ENCODE measurements around the gene ZSCAN20. TPM values are rescaled to one million over a fixed set of nuclear protein-coding genes. Genes with fewer than 3 reads are reported as not detected.

The ZSCAN20 gene
- total RNA-seq, result 1 to 10 TPM; 4.8 to 5.3 TPM

DNA sequence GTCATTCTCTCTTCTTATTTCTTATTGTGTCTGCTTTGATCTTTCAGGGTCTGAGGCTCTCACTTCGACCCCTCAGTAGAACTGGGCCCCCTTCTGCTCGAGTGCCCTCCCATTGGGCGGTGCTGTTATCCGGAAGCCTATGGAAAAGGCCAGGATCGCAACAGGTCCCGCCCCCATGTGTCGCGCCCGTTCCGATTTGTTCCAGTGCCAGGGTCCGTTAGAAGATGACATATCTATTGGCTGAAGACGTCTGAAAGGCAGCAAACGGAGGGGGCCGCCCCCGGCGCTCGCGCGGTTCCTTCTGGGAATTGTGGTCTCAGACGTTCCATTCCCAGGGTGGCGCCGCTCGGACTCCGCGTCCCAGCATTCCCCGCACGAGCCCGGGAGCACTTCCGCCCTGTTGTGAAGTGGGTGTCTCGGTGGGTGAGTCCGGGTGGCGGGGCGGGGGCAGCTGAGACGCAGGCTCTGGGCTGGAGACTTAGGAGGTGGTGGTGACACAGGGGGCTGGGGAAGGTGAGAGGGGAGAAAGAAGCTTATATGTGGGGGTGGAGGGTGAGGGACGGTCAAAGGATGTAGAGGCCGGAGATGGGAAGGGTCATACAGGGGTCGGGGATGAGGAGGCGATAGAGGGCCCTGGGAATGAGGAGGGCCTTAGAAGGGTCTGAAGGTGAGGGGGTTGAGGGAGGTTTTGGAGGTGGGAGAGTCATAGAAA, at the start of gene ZSCAN20:
Gene ZSCAN20 (plus strand): TSS at position 377 of the 712 bp plus-strand sequence. CDS start 6,644 bp downstream, outside the sequence.
- Mint-ChIP-seq H3K9me3 (no peaks in the 10 kb centered on the region), H3K27ac (peak within 1 kb of the TSS; percentile 75 to 88), H3K36me3 (no peaks in the 10 kb centered on the region)
- peak; percentile 84 to 87 for DNase-seq (ENCODE audit: low spot score in 2 of 2)
- peak; percentile 95 to 96 for ATAC-seq

DNA sequence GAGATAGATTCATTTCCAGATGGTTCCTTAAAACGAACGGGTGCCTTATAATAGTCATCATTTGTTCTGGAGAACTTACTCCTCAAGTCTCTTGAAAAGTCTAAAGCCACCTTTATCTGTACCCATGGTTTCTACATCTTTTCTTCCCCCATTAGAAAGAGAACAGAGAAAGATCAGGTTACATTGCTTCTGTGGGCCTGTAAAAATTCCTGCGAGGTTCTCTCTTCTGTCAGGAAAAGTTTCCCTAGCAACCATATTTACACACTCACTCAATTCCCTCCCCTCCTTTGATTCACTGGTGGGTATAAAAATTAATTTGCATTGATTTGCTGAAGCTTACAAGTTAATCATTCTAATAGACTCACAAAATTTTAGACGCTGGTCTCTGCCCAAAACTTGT, 48.2 kb upstream of the ZSCAN20 start:
- H3K36me3 Mint-ChIP-seq, result no peaks in the 10 kb centered on the region
- H3K27ac Mint-ChIP-seq, result no peak overlapping the region
- no peaks in the 10 kb centered on the region for H3K9me3 Mint-ChIP-seq
- DNase-seq (ENCODE audit: low spot score in 2 of 2) (no peak), ATAC-seq (no peak)

DNA sequence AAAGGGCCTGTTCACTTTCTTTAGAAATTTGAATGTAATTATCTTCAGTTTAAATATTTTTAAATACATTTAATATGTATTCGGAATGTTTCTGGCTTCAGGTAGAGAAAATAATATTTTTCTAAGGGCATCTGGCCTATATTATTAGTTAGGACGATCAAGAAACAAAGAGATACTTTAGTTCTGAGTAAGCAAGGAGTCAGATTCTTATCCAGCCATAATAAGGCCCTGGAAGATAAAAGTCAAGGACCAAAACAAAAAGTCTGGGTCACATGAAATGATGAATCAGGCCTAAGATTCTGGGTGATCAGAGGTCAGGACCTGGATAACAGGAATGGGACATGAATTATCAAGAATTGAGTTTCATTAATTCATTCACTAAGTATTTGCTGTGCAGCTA, 47.8 kb upstream of the ZSCAN20 start:
- no peak for ATAC-seq
- Mint-ChIP-seq H3K9me3 (no peaks in the 10 kb centered on the region), H3K27ac (no peak overlapping the region), H3K36me3 (no peaks in the 10 kb centered on the region)
- no peak for DNase-seq (ENCODE audit: low spot score in 2 of 2)

DNA sequence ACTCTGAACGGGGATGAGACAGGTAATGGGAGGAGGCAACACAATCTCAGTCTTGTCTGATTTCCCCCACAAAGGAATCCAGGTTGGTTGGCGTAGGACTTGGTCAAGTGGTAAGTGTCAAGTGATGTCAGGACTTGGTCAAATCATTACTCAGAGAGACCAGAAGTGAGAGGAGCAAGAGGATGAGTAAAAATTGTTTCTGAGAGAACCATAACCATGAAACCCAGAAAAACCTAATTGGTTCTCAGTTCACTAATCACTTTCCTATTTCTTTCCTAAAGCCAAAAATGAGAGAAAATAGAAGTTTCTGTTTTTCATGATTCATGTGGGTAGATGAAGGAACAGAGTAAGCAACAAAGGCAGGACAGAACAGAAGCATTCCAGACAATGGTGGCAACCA, 46.5 kb upstream of the ZSCAN20 start:
- Mint-ChIP-seq H3K9me3 (no peaks in the 10 kb centered on the region), H3K27ac (no peak overlapping the region), H3K36me3 (no peaks in the 10 kb centered on the region)
- peak; percentile 58 to 68 for ATAC-seq
- no peak for DNase-seq (ENCODE audit: low spot score in 2 of 2)

DNA sequence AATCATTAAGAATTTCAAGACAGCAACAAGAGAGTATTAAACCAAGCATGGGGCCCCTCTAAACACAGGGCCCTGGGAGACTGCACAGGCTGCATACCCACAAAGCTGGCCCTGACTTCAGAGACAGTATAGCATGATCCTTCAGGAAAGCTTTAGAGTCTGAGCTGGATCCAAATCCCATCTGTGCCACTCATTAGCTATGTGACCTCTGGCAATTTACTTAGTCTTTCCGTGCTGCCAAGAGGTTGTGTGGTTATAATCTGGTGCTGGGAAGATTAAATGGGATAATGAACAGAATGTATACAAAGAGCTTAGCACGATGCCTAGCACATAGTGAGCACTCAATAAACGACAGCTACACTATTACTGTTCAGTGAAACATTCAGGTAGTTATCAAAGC, 45.5 kb upstream of the ZSCAN20 start:
- DNase-seq (ENCODE audit: low spot score in 2 of 2), result no peak
- no peak for ATAC-seq
- Mint-ChIP-seq H3K27ac (no peak overlapping the region), H3K36me3 (no peaks in the 10 kb centered on the region), H3K9me3 (no peaks in the 10 kb centered on the region)

DNA sequence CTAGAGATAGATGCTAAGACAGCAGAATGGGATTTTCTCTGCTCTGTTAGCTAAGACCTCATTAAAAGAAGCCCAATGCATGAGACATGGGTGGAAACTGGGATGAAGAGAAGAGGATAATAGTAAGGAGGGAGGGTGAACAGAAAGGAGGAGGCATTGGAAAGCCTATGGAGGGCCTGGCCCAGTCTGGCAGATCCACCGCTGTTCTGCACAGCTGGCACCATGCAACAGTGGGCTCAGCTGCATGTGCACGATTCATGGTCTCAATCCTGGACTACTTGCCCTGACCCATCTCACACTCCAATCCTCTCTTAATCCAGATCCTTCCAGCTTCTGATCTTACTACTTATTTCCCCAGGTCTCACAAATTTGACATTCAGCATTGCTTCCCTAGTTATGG, 43.8 kb upstream of the ZSCAN20 start:
- ATAC-seq (no peak), DNase-seq (ENCODE audit: low spot score in 2 of 2) (no peak)
- H3K36me3 Mint-ChIP-seq, result no peaks in the 10 kb centered on the region
- no peaks in the 10 kb centered on the region for H3K9me3 Mint-ChIP-seq
- no peak overlapping the region for H3K27ac Mint-ChIP-seq

DNA sequence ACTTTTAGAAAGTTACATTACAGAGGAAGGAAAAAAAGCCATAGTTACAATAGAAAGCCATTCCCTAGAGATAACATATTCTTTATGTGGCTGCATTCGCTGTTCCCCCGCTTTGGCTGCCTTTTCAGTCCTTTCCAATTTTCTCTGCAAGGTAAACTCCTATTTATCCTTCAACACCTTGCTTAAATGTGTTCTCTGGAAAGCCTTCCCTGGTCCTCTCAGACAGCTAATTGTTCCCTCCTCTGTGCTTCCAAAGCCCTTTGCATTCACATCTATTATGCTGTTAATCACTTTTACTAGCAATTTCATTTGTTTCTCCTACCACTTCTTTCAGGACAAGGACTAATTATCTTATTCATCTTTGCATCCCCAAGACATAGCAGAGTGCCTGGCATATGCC, 43.1 kb upstream of the ZSCAN20 start:
- H3K27ac Mint-ChIP-seq, result no peak overlapping the region
- no peaks in the 10 kb centered on the region for H3K9me3 Mint-ChIP-seq

DNA sequence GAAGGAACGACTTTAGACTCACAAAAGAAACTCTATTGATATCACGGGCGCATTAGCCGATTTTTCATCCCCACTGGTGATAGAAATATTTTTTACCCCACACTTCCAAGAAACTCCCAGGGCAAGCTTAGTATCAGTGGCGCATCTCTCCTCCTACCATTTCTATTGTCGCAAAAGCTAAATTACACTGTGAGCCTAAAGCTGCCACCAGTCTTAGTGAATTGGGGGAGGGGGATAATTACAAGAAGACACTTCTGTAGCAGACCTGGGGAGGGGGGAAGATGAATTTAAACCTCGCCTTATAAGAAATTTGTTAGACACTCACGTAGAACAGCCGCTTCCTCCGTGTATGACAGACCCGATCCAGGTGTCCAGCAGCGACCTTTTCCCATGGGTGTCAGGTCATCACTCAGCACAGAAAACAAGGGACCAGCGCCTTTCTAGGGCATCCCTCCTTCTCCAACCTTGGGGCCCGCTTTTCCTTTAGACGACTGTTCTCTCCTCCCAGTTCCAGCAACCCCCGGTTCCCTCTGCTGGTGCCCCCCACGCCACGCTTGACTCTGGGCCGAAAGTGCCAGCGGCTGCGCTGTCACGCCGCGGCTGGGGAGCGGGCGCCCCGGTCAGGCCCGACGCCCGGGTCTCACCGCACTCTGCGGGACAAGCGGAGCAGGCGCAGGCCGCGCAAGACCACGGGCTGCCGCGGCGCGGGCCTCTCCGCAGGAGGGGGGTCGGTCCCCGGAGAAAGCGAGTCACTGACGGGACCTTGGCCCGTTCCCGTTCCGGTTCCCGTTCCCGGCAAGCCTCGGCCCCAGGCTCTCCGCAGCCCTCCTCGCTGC, 42.4 kb upstream of the ZSCAN20 start:
- ATAC-seq, result peak in 1 of 2 donors; percentile 13
- no peaks in the 10 kb centered on the region for H3K9me3 Mint-ChIP-seq

More for the DNA sequence above, 43.1 kb upstream of the ZSCAN20 start:
- DNase-seq (ENCODE audit: low spot score in 2 of 2) (no peak), ATAC-seq (no peak)
- H3K36me3 Mint-ChIP-seq, result no peaks in the 10 kb centered on the region

DNA sequence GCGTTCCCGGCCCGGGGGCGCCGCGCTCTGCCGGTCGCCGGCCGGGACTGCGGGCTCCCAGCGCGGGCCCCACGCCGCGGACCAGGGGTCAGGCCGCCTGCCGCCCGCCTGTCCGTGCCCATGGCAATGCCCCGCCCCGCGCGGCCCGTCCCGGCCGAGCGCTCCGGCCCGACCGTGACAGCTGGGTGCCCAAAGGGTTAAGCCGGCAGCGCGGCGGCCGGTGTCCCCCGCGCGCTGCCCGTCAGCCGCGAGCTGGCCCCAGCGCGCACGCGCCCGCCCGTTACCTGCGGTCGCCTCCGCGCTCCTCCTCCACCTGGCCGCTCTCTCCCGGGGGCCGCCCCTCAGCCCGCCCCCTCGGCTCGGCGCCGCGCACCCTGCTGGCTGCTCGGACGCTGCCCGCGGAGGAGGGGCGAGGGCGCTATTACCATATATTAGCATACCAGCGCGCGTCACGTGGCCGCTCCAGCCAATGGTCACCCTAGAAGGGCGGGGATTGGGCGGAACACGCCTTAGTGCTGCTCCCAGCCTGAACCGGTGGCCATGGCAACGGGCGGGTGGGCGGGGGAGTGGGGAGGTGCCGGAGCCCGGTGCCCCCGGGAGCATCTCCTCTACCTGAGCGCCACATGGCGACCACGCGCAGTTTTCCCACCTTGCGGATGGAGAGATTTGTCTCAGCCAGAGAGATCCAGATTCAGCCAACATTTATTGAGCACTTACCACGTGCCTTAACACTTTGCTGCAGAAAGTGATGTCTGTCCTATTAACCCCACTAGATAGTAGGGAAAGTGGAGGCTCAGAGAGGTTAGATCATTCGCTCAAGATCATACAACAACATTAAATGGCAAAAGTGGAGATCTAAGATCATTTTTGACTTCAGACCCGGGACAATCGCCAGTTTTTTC, 41.5 kb upstream of the ZSCAN20 start, which contains the start of gene PHC2:
Gene PHC2 (minus strand): TSS at position 404 of the 902 bp plus-strand sequence. CDS start 55,556 bp downstream, outside the sequence.
- ATAC-seq (peak; percentile 96 to 98), DNase-seq (ENCODE audit: low spot score in 2 of 2) (peak; percentile 88 to 93)
- no peaks in the 10 kb centered on the region for H3K9me3 Mint-ChIP-seq
- no peak within 1 kb of the TSS for H3K27ac Mint-ChIP-seq
- no peaks in the 10 kb centered on the region for H3K36me3 Mint-ChIP-seq

More for the DNA sequence above, 42.4 kb upstream of the ZSCAN20 start:
- Mint-ChIP-seq H3K36me3 (no peaks in the 10 kb centered on the region), H3K27ac (no peak overlapping the region)
- peak in 1 of 2 donors; percentile 19 for DNase-seq (ENCODE audit: low spot score in 2 of 2)

DNA sequence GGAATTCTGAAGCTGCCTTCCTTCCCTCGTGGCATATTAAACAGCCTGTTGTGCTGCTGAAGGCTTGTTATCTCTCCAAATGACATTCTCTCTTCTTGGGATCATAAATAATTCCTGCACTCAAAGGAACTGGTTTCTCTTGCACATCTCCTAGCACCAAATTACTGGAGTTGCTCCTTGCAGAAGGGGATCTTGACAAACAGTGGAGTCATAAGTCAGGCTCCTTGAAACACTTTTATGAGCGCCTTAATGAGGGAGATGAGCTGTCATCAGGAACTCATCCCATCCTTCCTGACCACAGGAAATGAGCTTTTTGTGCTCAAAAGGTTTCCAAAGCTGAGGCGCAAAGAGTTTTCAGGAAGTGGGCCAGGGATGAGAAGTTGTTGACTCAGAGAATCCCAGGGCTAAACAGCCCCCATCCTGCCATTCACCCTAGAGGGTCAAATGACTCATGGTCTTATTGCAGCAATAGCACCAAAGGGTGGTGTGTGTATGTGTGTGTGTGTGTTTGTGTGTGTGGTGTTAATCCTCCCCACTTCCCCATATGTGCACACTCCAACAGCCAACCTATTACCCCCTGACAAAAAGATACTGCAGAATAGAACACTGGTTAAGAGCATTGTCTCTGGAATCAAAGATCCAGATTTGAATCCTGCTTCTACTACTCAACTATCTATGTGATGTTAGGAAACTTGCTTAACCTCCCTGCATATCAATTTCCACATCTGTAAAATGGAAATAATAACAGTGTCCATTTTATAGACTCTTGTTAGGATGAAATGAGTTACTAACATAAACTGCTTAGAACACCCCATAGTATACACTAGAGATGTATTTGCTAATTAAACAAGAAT, 38.7 kb upstream of the ZSCAN20 start:
- Mint-ChIP-seq H3K36me3 (no peaks in the 10 kb centered on the region), H3K9me3 (no peaks in the 10 kb centered on the region), H3K27ac (no peak overlapping the region)
- DNase-seq (ENCODE audit: low spot score in 2 of 2) (no peak), ATAC-seq (no peak)

DNA sequence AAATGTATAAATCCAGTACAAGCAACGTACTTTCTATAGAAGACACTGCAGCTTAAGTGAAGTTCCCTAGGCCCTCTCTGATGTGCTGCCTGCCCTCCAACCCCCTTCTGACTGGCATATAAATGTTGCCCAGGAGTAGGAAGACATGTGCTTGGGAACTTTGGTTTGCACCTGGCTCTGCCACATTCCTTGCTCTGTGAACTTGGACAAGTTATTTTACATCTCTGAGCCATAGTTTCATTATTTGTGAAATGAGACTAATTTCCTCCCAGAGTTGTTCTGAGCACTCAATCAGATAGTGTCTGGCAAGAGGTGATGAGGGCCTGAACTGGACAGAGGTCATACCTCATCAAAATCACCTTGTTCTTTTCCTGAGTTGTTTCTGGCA, 38.1 kb upstream of the ZSCAN20 start:
- ATAC-seq (no peak), DNase-seq (ENCODE audit: low spot score in 2 of 2) (no peak)
- Mint-ChIP-seq H3K36me3 (no peaks in the 10 kb centered on the region), H3K27ac (no peak overlapping the region), H3K9me3 (no peaks in the 10 kb centered on the region)

DNA sequence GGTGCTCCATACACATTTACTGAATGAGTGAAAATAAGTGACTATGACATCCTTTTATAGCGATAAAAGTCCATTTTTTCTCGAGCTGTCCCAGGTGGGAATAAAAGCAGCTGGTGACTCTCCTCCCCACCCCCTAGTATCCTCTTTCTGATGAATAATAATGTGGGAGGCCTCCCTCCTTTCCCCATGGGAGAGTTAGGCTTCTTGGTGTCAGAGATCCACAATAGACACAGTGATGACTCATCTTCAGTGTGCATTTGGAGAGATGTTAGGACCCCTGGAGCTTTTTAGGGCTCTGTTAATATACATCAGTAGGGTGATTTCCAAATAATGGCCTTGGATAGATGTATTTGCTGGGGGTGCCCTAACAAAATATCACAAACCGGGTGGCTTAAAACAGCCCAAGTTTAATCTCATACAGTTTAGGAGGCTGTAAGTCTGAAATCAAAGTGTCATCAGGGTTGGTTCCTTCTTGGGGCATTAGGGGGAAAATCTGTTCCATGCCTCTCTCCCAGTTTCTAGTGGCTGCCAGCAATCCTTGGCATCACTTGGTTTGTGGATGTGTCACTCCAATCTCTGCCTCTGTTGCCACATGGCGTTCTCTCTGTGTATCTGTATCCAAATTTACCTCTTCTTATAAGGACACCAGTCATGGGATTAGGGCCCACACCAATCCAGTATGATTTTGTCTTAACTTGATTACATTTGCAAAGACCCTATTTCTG, 37.2 kb upstream of the ZSCAN20 start:
- Mint-ChIP-seq H3K36me3 (no peaks in the 10 kb centered on the region), H3K27ac (no peak overlapping the region), H3K9me3 (no peaks in the 10 kb centered on the region)
- DNase-seq (ENCODE audit: low spot score in 2 of 2) (no peak), ATAC-seq (no peak)

DNA sequence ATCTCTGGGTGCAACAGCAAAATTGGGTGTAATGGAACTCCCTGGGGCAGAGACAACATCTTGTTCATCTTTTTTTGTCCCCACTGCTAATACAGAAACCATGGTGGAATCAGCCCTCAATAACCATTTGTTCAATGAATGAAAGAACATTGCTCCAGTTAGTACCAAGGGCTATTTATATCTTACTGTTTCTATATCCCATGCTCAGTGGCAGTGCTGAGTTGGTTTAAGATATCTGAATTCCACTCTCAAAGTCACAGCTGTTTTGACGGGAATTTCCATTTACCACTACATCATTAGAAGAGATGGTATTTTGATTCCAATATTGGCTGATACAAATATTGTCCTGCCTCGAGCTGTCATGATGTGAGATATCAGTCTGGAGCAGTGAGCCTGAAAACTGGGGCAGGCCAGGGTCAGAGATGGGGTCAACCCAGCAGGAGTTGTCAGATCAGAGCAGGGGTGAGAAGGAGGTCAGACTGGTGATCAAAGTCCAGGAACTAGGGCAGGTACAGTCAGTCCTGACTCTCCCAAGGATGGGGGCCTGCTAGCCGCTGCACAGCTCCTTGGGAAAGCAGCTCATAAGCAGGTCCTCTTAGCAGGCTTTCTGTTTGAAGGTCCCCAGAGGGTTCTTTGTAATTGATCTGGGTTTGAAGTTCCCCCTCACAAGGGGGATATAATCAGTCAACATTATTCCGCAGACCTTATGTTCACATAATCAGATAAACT, 35.7 kb upstream of the ZSCAN20 start:
- H3K36me3 Mint-ChIP-seq, result no peaks in the 10 kb centered on the region
- no peaks in the 10 kb centered on the region for H3K9me3 Mint-ChIP-seq
- ATAC-seq (no peak), DNase-seq (ENCODE audit: low spot score in 2 of 2) (no peak)
- H3K27ac Mint-ChIP-seq, result no peak overlapping the region

DNA sequence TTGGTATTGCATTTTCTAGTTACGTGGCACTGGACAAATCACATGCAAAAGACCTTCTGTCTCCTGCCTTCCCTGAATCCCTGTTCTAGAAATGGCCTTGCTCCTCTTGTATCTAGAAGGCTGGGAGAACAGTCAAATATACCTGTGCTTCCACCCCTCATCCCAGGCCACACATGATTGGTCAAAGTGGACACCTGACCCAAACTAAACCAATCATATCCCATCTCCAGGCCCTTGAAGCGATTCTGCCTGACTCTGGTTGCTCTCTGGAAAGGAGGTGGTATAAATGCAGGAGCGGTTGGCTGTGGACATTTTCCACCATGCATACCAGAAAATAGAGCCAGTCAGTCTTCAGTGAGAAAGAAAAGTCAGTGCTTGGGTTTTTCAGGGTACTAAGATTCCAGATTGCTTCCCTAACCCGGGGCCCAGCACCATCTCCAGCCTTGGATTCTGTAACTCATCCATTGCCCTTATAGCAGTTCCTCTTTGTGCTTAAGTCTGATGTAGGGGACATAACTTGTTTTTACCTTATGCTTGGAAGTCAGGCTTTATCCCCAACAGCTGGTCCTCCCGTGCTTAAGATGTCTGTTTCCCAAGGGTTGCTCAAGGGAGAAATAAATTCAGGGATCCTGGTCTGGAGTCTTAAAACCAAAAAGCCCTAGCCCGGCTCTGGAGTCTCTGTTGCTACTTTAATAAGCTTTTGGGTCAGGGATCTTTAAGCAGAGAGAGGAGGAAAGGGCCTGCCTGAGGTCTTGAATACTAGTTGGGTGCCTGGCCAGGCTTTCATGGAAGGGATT, 33.9 kb upstream of the ZSCAN20 start:
- no peaks in the 10 kb centered on the region for H3K9me3 Mint-ChIP-seq
- ATAC-seq (no peak), DNase-seq (ENCODE audit: low spot score in 2 of 2) (no peak)
- no peaks in the 10 kb centered on the region for H3K36me3 Mint-ChIP-seq
- no peak overlapping the region for H3K27ac Mint-ChIP-seq
